Inferior parietal cortex (tissue), 1 donor: ENCODE results near the gene RBM25.
"Not testable (repeated sequence)": the region's sequence is repeated elsewhere in the genome, so short reads cannot be mapped to it uniquely, and the experiment has no call there.

Experiments
- DNase-seq: peaks from one replicate; pipeline ENCODE4 v3.0.0-alpha.2; 2016; ENCODE audit errors: extremely low spot score

RBM25 gene

GRCh38 chr14:73168691-73169090, 110.4 kb downstream of the RBM25 start:
- DNase-seq: no peak

- DNase-seq: not testable (repeated sequence)
These were observed 111.5 kb downstream of the RBM25 start for GRCh38 chr14:73169855-73170254.

GRCh38 chr14:73170686-73171085, 112.4 kb downstream of the RBM25 start:
- DNase-seq: no peak

GRCh38 chr14:73172500-73172899, 114.2 kb downstream of the RBM25 start:
- no peak for DNase-seq

GRCh38 chr14:73173092-73173735, 114.9 kb downstream of the RBM25 start:
- no peak for DNase-seq
